Common myeloid progenitor, CD34-positive (primary cell): ENCODE results near the gene ST14.
A peak's percentile ranks its signal among the peaks of the same experiment; 100 is the strongest.

Experiments
- CTCF ChIA-PET: fragments of 350-600 bp; sonication (Branson Sonifier 250); formaldehyde crosslinking; loops from one replicate; lab custom pipeline; 2021; ENCODE audit warnings: antibody characterized with exemption; lab: Charles Lee
- POLR2A ChIA-PET: fragments of 350-600 bp; sonication (Branson Sonifier 250); formaldehyde crosslinking; loops from one replicate; lab custom pipeline; 2021; ENCODE audit warnings: antibody characterized with exemption; lab: Charles Lee
- DNase-seq, 3 donors: peaks; one replicate each; pipeline versions ENCODE4 v3.0.0 to v3.0.0-alpha.2; 2013
- H3K27ac ChIP-seq, 2 experiments: 1 replicate in 1 of 2; 2 replicates in 1 of 2; pipeline ENCODE4 v1.7.0; 2013; ENCODE audit warnings: inconsistent platforms in 2 of 2, low read length in 2 of 2, mild to moderate bottlenecking in 2 of 2, low read depth in 1 of 2, moderate library complexity in 1 of 2; ENCODE audit not compliant: severe bottlenecking in 2 of 2, insufficient read depth in 1 of 2, poor library complexity in 1 of 2
- H3K27me3 ChIP-seq, 5 experiments: replicated peaks in 2 of 5; 1 replicate in 3 of 5; 2 replicates in 2 of 5; pipeline versions ENCODE4 v1.6.1 to v1.7.0; 2013; ENCODE audit warnings: low read length in 4 of 5, mild to moderate bottlenecking in 2 of 5, moderate library complexity in 2 of 5, inconsistent platforms in 1 of 5; ENCODE audit not compliant: insufficient read depth in 5 of 5, control insufficient read depth in 4 of 5
- H3K36me3 ChIP-seq, 4 experiments: 1 replicate in 2 of 4; 2 replicates in 2 of 4; pipeline versions ENCODE4 v1.6.1 to v1.7.0; 2013; ENCODE audit warnings: low read length in 3 of 4, control low read depth in 1 of 4, mild to moderate bottlenecking in 1 of 4; ENCODE audit not compliant: control insufficient read depth in 4 of 4, insufficient read depth in 4 of 4
- H3K4me1 ChIP-seq, 4 experiments: 1 replicate in 3 of 4; 2 replicates in 1 of 4; pipeline versions ENCODE4 v1.6.1 to v1.7.1; 2013; ENCODE audit warnings: low read length in 3 of 4, mild to moderate bottlenecking in 3 of 4, control low read depth in 1 of 4, inconsistent platforms in 1 of 4, moderate library complexity in 1 of 4; ENCODE audit not compliant: control insufficient read depth in 4 of 4, insufficient read depth in 4 of 4; ENCODE audit errors: control extremely low read depth in 1 of 4
- H3K4me3 ChIP-seq, 7 experiments: 1 replicate in 4 of 7; 2 replicates in 3 of 7; pipeline versions ENCODE4 v1.5.1 to v1.7.0; 2013; ENCODE audit warnings: mild to moderate bottlenecking in 7 of 7, low read length in 6 of 7, moderate library complexity in 6 of 7, inconsistent platforms in 2 of 7, low read depth in 2 of 7, control low read depth in 1 of 7; ENCODE audit not compliant: insufficient read depth in 4 of 7, control insufficient read depth in 1 of 7; ENCODE audit errors: extremely low read depth in 1 of 7
- H3K9me3 ChIP-seq, 5 experiments: 1 replicate in 4 of 5; 2 replicates in 1 of 5; pipeline versions ENCODE4 v1.6.1 to v1.7.1; 2013; ENCODE audit warnings: low read length in 4 of 5, mild to moderate bottlenecking in 2 of 5, inconsistent platforms in 1 of 5, low read depth in 1 of 5, moderate library complexity in 1 of 5; ENCODE audit not compliant: control insufficient read depth in 4 of 5, insufficient read depth in 2 of 5; ENCODE audit errors: control extremely low read depth in 1 of 5
- WGBS: methylation state at CpG from one replicate; pipeline ENCODE4 v1.1.5; 2013; ENCODE audit not compliant: insufficient coverage; 5-methylcytosine and 5-hydroxymethylcytosine counted together

ST14 gene

GRCh38 chr11:130118165-130118564, 41.4 kb upstream of the ST14 start:
- Histone ChIP-seq H3K27me3 (no peaks in the 10 kb centered on the region), H3K4me3 (no peak overlapping the region), H3K4me1 (peaks cover 23 to 39% (median 25%) of the 10 kb centered on the region in 4 experiments), H3K36me3 (peaks cover 0 to 18% (median 12%) of the 10 kb centered on the region in 4 experiments), H3K9me3 (no peaks in the 10 kb centered on the region), H3K27ac (no peak overlapping the region)
- WGBS: no CpG with 5 or more reads among the region's 2 CpGs
- CTCF ChIA-PET: interaction anchor here (1.0 to 9.1 kb wide), 5 partner anchors 12 to 195 kb away, joined by 3 to 71 read pairs (median 4); no protein-coding TSS in a partner anchor
- POLR2A ChIA-PET: interaction anchor here (0.6 kb wide), 1 partner anchor 31 kb away, joined by 3 read pairs; no protein-coding TSS in a partner anchor
- DNase-seq: no peak

GRCh38 chr11:130118636-130119387, 40.8 kb upstream of the ST14 start:
- Histone ChIP-seq H3K9me3 (no peaks in the 10 kb centered on the region), H3K4me1 (peaks cover 25 to 39% (median 25%) of the 10 kb centered on the region in 4 experiments), H3K27ac (no peak overlapping the region), H3K27me3 (no peaks in the 10 kb centered on the region), H3K36me3 (peaks cover 5 to 23% (median 18%) of the 10 kb centered on the region in 4 experiments), H3K4me3 (no peak overlapping the region)
- CTCF ChIA-PET: interaction anchor here (1.0 to 9.1 kb wide), 6 partner anchors 12 to 195 kb away, joined by 3 to 71 read pairs (median 4); no protein-coding TSS in a partner anchor
- DNase-seq: peak in 2 of 3 donors; percentile 53 to 67
- POLR2A ChIA-PET: interaction anchor here (0.6 to 1.1 kb wide), 3 partner anchors 32 to 118 kb away, joined by 3 read pairs; partner anchors contain the start of gene APLP2
- WGBS: 75% methylated on average over 8 of the region's 9 CpGs

- ChIA-PET CTCF (interaction anchor here (0.9 to 9.1 kb wide), 4 partner anchors 10 to 246 kb away, joined by 4 to 71 read pairs (median 7); no protein-coding TSS in a partner anchor), POLR2A (interaction anchor here (0.9 to 1.1 kb wide), 2 partner anchors 50 to 119 kb away, joined by 3 read pairs; partner anchors contain the start of gene APLP2)
- Histone ChIP-seq H3K36me3 (peaks cover 7 to 29% (median 21%) of the 10 kb centered on the region in 4 experiments), H3K27ac (no peak overlapping the region), H3K9me3 (no peaks in the 10 kb centered on the region), H3K27me3 (no peaks in the 10 kb centered on the region), H3K4me3 (no peak overlapping the region), H3K4me1 (peaks cover 26 to 36% (median 32%) of the 10 kb centered on the region in 4 experiments)
- no CpG with 5 or more reads among the region's 5 CpGs for WGBS
- DNase-seq: no peak
These were observed 39.5 kb upstream of the ST14 start for GRCh38 chr11:130120045-130120444.

- no peak overlapping the region for H3K27ac ChIP-seq
These were observed 38.1 kb upstream of the ST14 start for GRCh38 chr11:130121445-130121978.

GRCh38 chr11:130122141-130122575, 37.4 kb upstream of the ST14 start:
- POLR2A ChIA-PET: no interaction called here

More at GRCh38 chr11:130121445-130121978, 38.1 kb upstream of the ST14 start:
- POLR2A ChIA-PET: no interaction called here
- peaks cover 19 to 34% (median 28%) of the 10 kb centered on the region in 4 experiments for H3K4me1 ChIP-seq
- H3K9me3 ChIP-seq: no peaks in the 10 kb centered on the region
- H3K4me3 ChIP-seq: no peak overlapping the region
- H3K36me3 ChIP-seq: peaks cover 7 to 43% (median 25%) of the 10 kb centered on the region in 4 experiments
- peak in 2 of 3 donors; percentile 32 to 43 for DNase-seq
- H3K27me3 ChIP-seq: no peaks in the 10 kb centered on the region
- 80% methylated on average over 4 of the region's 5 CpGs for WGBS
- CTCF ChIA-PET: interaction anchor here (1.2 to 9.1 kb wide), 4 partner anchors 9 to 240 kb away, joined by 3 to 71 read pairs (median 4); no protein-coding TSS in a partner anchor

DNA sequence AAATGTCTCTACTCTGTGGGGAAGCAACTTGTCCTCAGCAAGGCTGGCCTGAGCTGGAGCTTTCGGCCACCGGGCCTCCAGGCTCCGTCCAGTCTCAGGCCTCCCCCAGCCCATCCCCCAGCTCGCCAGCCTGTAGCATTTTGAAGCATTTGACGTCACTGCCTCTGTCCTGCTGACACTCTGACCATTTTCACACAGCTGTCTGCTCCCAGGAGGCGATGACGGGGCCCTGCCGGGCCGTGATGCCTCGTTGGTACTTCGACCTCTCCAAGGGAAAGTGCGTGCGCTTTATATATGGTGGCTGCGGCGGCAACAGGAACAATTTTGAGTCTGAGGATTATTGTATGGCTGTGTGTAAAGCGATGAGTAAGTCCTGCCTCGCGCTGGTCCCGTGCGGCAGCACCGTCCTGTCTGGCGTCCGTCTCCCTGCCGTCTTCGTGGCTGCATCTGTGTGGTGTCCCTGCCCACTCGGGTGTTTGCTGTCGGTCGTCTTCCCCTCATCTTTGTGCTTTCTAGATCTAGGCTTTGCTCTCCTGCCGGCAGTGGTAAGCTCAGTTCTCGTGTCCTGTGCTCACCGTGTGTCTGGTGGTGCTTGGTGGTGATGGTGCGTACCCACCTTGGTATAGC, 36.1 kb upstream of the ST14 start:
- H3K9me3 ChIP-seq: no peaks in the 10 kb centered on the region
- no peaks in the 10 kb centered on the region for H3K27me3 ChIP-seq
- WGBS: 98% methylated on average over 25 of the region's 32 CpGs
- peaks cover 16 to 30% (median 23%) of the 10 kb centered on the region in 4 experiments for H3K4me1 ChIP-seq
- H3K36me3 ChIP-seq: peaks cover 9 to 62% (median 36%) of the 10 kb centered on the region in 4 experiments
- H3K27ac ChIP-seq: no peak overlapping the region
- DNase-seq: no peak
- ChIA-PET CTCF (interaction anchor here (1.0 to 1.7 kb wide), 4 partner anchors 8 to 242 kb away, joined by 3 to 6 read pairs (median 3); no protein-coding TSS in a partner anchor), POLR2A (no interaction called here)
- H3K4me3 ChIP-seq: no peak overlapping the region

More at GRCh38 chr11:130122141-130122575, 37.4 kb upstream of the ST14 start:
- peaks cover 19 to 34% (median 28%) of the 10 kb centered on the region in 4 experiments for H3K4me1 ChIP-seq
- no peak overlapping the region for H3K4me3 ChIP-seq
- DNase-seq: peak in 2 of 3 donors; percentile 33 to 36
- H3K9me3 ChIP-seq: no peaks in the 10 kb centered on the region
- WGBS: 50% methylated on average over 5 of the region's 7 CpGs
- H3K36me3 ChIP-seq: peaks cover 7 to 49% (median 25%) of the 10 kb centered on the region in 4 experiments
- H3K27me3 ChIP-seq: no peaks in the 10 kb centered on the region
- CTCF ChIA-PET: interaction anchor here (1.2 to 9.1 kb wide), 3 partner anchors 8 to 241 kb away, joined by 3 to 71 read pairs (median 4); no protein-coding TSS in a partner anchor
- H3K27ac ChIP-seq: no peak overlapping the region
